HCT116 (cell line): Measurements from ENCODE around the gene DNAAF5. TPM values are rescaled to one million over a fixed set of nuclear protein-coding genes. Genes with fewer than 3 reads are reported as not detected.

Experiments used
- ATAC-seq: fragments of 200-7000 bp; cut with Tn5 transposase; 2 replicates; pipeline ENCODE4 v1.9.1; 2020; ENCODE audit warnings: mild to moderate bottlenecking, moderate library complexity
- BruUV-seq: library from RNA; stranded (reverse); fragments of 400-500 nt; replicated peaks from 2 replicates; lab custom pipeline; 2021; lab: Mats Ljungman, UMichigan
- CTCF ChIA-PET: fragments of 300-600 bp; sonication (Branson Sonifier 250); formaldehyde crosslinking; loops from one replicate; lab custom pipeline; 2021; ENCODE audit warnings: antibody characterized with exemption; lab: Charles Lee
- POLR2A ChIA-PET: fragments of 300-600, 350-600 bp; sonication (Branson Sonifier 250); formaldehyde crosslinking; loops from one replicate; lab custom pipeline; 2021; ENCODE audit warnings: antibody characterized with exemption; lab: Charles Lee
- RAD21 ChIA-PET, 2 experiments: fragments of 300-600 bp; sonication (Branson Sonifier 250); formaldehyde crosslinking; loops; one replicate each; lab custom pipeline; 2023; ENCODE audit warnings: low total read pairs in 2 of 2; ENCODE audit not compliant: uncharacterized antibody in 2 of 2, unreplicated experiment in 2 of 2, low non-redundant PET in 1 of 2; lab: Charles Lee
- DNase-seq: peaks from one replicate; pipeline ENCODE4 v3.0.0-alpha.2; 2010; ENCODE audit warnings: low read depth, low spot score
- H2AFZ ChIP-seq: fragments of 200-600 bp; shearing (Covaris generic), sonication (generic); 2 replicates; pipeline ENCODE4 v1.6.1; 2017; ENCODE audit warnings: low read depth, mixed run types, mixed read lengths, antibody characterized with exemption, low read length; ENCODE audit not compliant: poor library complexity, severe bottlenecking
- H3K27ac ChIP-seq: 2 replicates; pipeline ENCODE4 v1.5.1; 2012; ENCODE audit warnings: low read depth, low read length
- H3K27me3 ChIP-seq: fragments of 200-600 bp; sonication (generic); 2 replicates; pipeline ENCODE4 v1.6.1; 2016; ENCODE audit warnings: mixed run types, low read length, mixed read lengths; ENCODE audit not compliant: insufficient read depth
- H3K36me3 ChIP-seq, 2 experiments: fragments of 200-500 bp in 1 of 2; fragments of 200-600 bp in 1 of 2; sonication (Bioruptor generic) in 1 of 2; sonication (generic) in 1 of 2; 2 replicates each; pipeline versions ENCODE4 v1.5.1 to v1.6.1; 2014 to 2016; ENCODE audit warnings: low read length in 2 of 2, inconsistent platforms in 1 of 2, mixed read lengths in 1 of 2, mixed run types in 1 of 2; ENCODE audit not compliant: insufficient read depth in 2 of 2, control insufficient read depth in 1 of 2
- H3K4me1 ChIP-seq, 2 experiments: fragments of 200-600 bp in 1 of 2; sonication (generic) in 1 of 2; 2 replicates each; pipeline versions ENCODE4 v1.5.1 to v1.6.1; 2012 to 2017; ENCODE audit warnings: low read length in 2 of 2, inconsistent platforms in 1 of 2, mild to moderate bottlenecking in 1 of 2, mixed read lengths in 1 of 2, mixed run types in 1 of 2, moderate library complexity in 1 of 2; ENCODE audit not compliant: insufficient read depth in 2 of 2, control insufficient read depth in 1 of 2
- H3K4me2 ChIP-seq: fragments of 200-600 bp; sonication (generic); 2 replicates; pipeline ENCODE4 v1.6.1; 2017; ENCODE audit warnings: mixed run types, low read length, mixed read lengths
- H3K4me3 ChIP-seq, 2 experiments: fragments of 200-600 bp in 1 of 2; sonication (generic) in 1 of 2; replicated peaks in 1 of 2; 2 replicates each; pipeline ENCODE4 v1.5.1; 2011 to 2016; ENCODE audit warnings: low read length in 2 of 2, control low read depth in 1 of 2, low read depth in 1 of 2, mild to moderate bottlenecking in 1 of 2, mixed read lengths in 1 of 2, mixed run types in 1 of 2
- H3K79me2 ChIP-seq: fragments of 200-600 bp; sonication (generic); 2 replicates; pipeline ENCODE4 v1.6.1; 2017; ENCODE audit warnings: mild to moderate bottlenecking, mixed run types, low read length, moderate library complexity, mixed read lengths; ENCODE audit not compliant: insufficient read depth
- H3K9ac ChIP-seq: fragments of 200-600 bp; sonication (generic); 2 replicates; pipeline ENCODE4 v1.6.1; 2016; ENCODE audit warnings: low read length, mixed read lengths
- H3K9me2 ChIP-seq: fragments of 200-600 bp; sonication (generic), shearing (Covaris generic); 2 replicates; pipeline ENCODE4 v1.6.1; 2017; ENCODE audit warnings: mixed run types, mild to moderate bottlenecking, moderate library complexity; ENCODE audit not compliant: insufficient read depth
- H3K9me3 ChIP-seq, 2 experiments: fragments of 200-500 bp in 1 of 2; fragments of 200-600 bp in 1 of 2; sonication (Bioruptor generic) in 1 of 2; sonication (generic) in 1 of 2; 2 replicates each; pipeline ENCODE4 v1.6.1; 2014 to 2017; ENCODE audit warnings: low read length in 2 of 2, mixed read lengths in 2 of 2, inconsistent platforms in 1 of 2, low read depth in 1 of 2, mild to moderate bottlenecking in 1 of 2, mixed run types in 1 of 2, moderate library complexity in 1 of 2; ENCODE audit not compliant: control insufficient read depth in 1 of 2, insufficient read depth in 1 of 2
- H4K20me1 ChIP-seq: fragments of 200-600 bp; sonication (generic), shearing (Covaris generic); 2 replicates; pipeline ENCODE4 v1.6.1; 2017; ENCODE audit warnings: mixed run types, mild to moderate bottlenecking, moderate library complexity; ENCODE audit not compliant: insufficient read depth
- ATF3 ChIP-seq: IDR thresholded peaks from 2 replicates; pipeline ENCODE4 v1.6.1; 2012
- CBX3 ChIP-seq: IDR thresholded peaks from 2 replicates; pipeline ENCODE4 v1.6.1; 2012; ENCODE audit warnings: low read depth
- CEBPB ChIP-seq: IDR thresholded peaks from 2 replicates; pipeline ENCODE4 v1.6.1; 2012; ENCODE audit warnings: low read depth
- CTCF ChIP-seq, 3 experiments: fragments of 200-600 bp in 1 of 3; sonication (generic) in 1 of 3; IDR thresholded peaks in 2 of 3; conservative IDR thresholded peaks in 1 of 3; 2 replicates each; pipeline ENCODE4 v1.5.1; 2012 to 2017; ENCODE audit warnings: low read depth in 2 of 3, low read length in 2 of 3, antibody characterized with exemption in 1 of 3, borderline replicate concordance in 1 of 3, control low read depth in 1 of 3, mild to moderate bottlenecking in 1 of 3, mixed read lengths in 1 of 3, mixed run types in 1 of 3, moderate library complexity in 1 of 3; ENCODE audit not compliant: insufficient read depth in 1 of 3
- EGR1 ChIP-seq: IDR thresholded peaks from 2 replicates; pipeline ENCODE4 v1.6.1; 2012; ENCODE audit warnings: low read depth
- EZH2 ChIP-seq: fragments of 200-600 bp; sonication (generic); IDR thresholded peaks from 2 replicates; pipeline ENCODE4 v1.6.1; 2017; ENCODE audit warnings: antibody characterized with exemption, mixed run types
- FOSL1 ChIP-seq: IDR thresholded peaks from 2 replicates; pipeline ENCODE4 v1.6.1; 2012; ENCODE audit warnings: low read depth
- JUND ChIP-seq: IDR thresholded peaks from 2 replicates; pipeline ENCODE4 v1.6.1; 2012
- MAX ChIP-seq: IDR thresholded peaks from 2 replicates; pipeline ENCODE4 v1.6.1; 2012
- POLR2A ChIP-seq: IDR thresholded peaks from 2 replicates; pipeline ENCODE4 v1.7.0; 2011; ENCODE audit warnings: borderline replicate concordance; ENCODE audit not compliant: insufficient read depth, insufficient read length; ENCODE audit errors: extremely low read depth
- POLR2AphosphoS5 ChIP-seq: IDR thresholded peaks from 2 replicates; pipeline ENCODE4 v1.6.1; 2011; ENCODE audit warnings: mild to moderate bottlenecking, low read depth, low read length, moderate library complexity
- RAD21 ChIP-seq: IDR thresholded peaks from 2 replicates; pipeline ENCODE4 v1.6.1; 2012; ENCODE audit warnings: low read depth, mild to moderate bottlenecking
- SIN3A ChIP-seq: IDR thresholded peaks from 2 replicates; pipeline ENCODE4 v1.6.1; 2012; ENCODE audit warnings: low read depth
- SP1 ChIP-seq: IDR thresholded peaks from 2 replicates; pipeline ENCODE4 v1.6.1; 2012; ENCODE audit warnings: low read depth
- SRF ChIP-seq: IDR thresholded peaks from 2 replicates; pipeline ENCODE4 v1.6.1; 2012; ENCODE audit warnings: low read depth
- TCF7L2 ChIP-seq: IDR thresholded peaks from 2 replicates; pipeline ENCODE4 v1.7.0; 2011; ENCODE audit warnings: borderline replicate concordance, inconsistent platforms; ENCODE audit not compliant: insufficient read depth, insufficient read length; ENCODE audit errors: extremely low read depth
- YY1 ChIP-seq: IDR thresholded peaks from 2 replicates; pipeline ENCODE4 v1.6.1; 2011; ENCODE audit warnings: low read length, low read depth, moderate library complexity, mild to moderate bottlenecking; ENCODE audit not compliant: insufficient replicate concordance; ENCODE audit errors: extremely low read depth
- ZBTB33 ChIP-seq: IDR thresholded peaks from 2 replicates; pipeline ENCODE4 v1.6.1; 2011; ENCODE audit warnings: mild to moderate bottlenecking, low read length, moderate library complexity; ENCODE audit not compliant: insufficient replicate concordance; ENCODE audit errors: extremely low read depth
- ZFX ChIP-seq: fragments of 450-650 bp; IDR thresholded peaks from 2 replicates; pipeline ENCODE4 v1.6.1; 2017
- ZNF274 ChIP-seq: fragments of 200-500 bp; sonication (Bioruptor generic); IDR thresholded peaks from 2 replicates; pipeline ENCODE4 v1.6.1; 2014; ENCODE audit warnings: mild to moderate bottlenecking, low read depth, low read length, inconsistent platforms
- intact Hi-C: fragments of 100-400 bp; cut with micrococcal nuclease; formaldehyde crosslinking; loops from 2 replicates; pipeline ENCODE4 v1.10.0; 2022
- total RNA-seq: library from RNA; stranded (reverse); gene quantifications from one replicate; pipeline ENCODE4 v1.2.1, GENCODE V29; 2021; ENCODE audit not compliant: unreplicated experiment

DNAAF5 gene
- total RNA-seq, 1 experiment from 2014 or later, result 69.4 TPM

- H3K4me3 ChIP-seq, result no peak overlapping the region
- H3K4me1 ChIP-seq, result no peaks in the 10 kb centered on the region
- no peaks in the 10 kb centered on the region for H4K20me1 ChIP-seq
- no peaks in the 10 kb centered on the region for H3K9me3 ChIP-seq
- no peak for ATAC-seq
- POLR2A ChIA-PET, result no interaction called here
- H3K79me2 ChIP-seq, result no peaks in the 10 kb centered on the region
- RAD21 ChIA-PET, result no interaction called here
- no peak overlapping the region for H2AFZ ChIP-seq
- H3K36me3 ChIP-seq, result peaks cover 19 to 23% of the 10 kb centered on the region in 2 experiments; a peak in 3 of 4 replicates
- CTCF ChIA-PET, result no interaction called here
- no peaks in the 10 kb centered on the region for H3K27me3 ChIP-seq
- no peak overlapping the region for H3K27ac ChIP-seq
- no peaks in the 10 kb centered on the region for H3K9me2 ChIP-seq
- DNase-seq, result no peak
- H3K4me2 ChIP-seq, result no peak overlapping the region
- H3K9ac ChIP-seq, result no peak overlapping the region
- intact Hi-C loops, result no loop called here
- BruUV-seq, result no TSS peak
- TF ChIP-seq CEBPB (no peak), YY1 (no peak), POLR2AphosphoS5 (no peak), ATF3 (no peak), TCF7L2 (no peak), SIN3A (no peak), SRF (no peak), SP1 (no peak), CTCF (IDR thresholded peaks at IDR 0.05 in 2 of 3, conservative IDR thresholded peaks at IDR 0.05 in 1 of 3; ENCODE audit: borderline replicate concordance in 1 of 3, insufficient read depth in 1 of 3, low read depth in 2 of 3, low read length in 2 of 3) (no peak), EGR1 (no peak), ZFX (no peak), MAX (no peak), JUND (no peak), CBX3 (no peak), RAD21 (no peak), FOSL1 (no peak), POLR2A (no peak), EZH2 (no peak), ZNF274 (no peak), ZBTB33 (no peak)
- TF ChIP-seq, all 23 proteins: peak for 0
Observed at GRCh38 chr7:778968-779451, 52.5 kb downstream of the DNAAF5 start.
